Fibroblast of lung (primary cell): Measurements from ENCODE around the gene FARP1.

ENCODE experiments used
- CTCF ChIP-seq, 2 donors: IDR thresholded peaks in 1 of 2; conservative IDR thresholded peaks in 1 of 2; 1 replicate in 1 of 2; 2 replicates in 1 of 2; pipeline ENCODE4 v1.5.1; 2011 to 2012; ENCODE audit warnings: low read length in 2 of 2, control low read depth in 1 of 2, inconsistent platforms in 1 of 2, low read depth in 1 of 2, mild to moderate bottlenecking in 1 of 2
- EZH2 ChIP-seq: IDR thresholded peaks from 2 replicates; pipeline ENCODE4 v1.5.1; 2012; ENCODE audit warnings: low read length, control low read depth, mild to moderate bottlenecking; ENCODE audit errors: missing control alignments

GRCh38 chr13:98415326-98416070 lies 272.6 kb downstream of the FARP1 start:
- TF ChIP-seq EZH2, result no peak
- TF ChIP-seq CTCF (conservative IDR thresholded peaks at IDR 0.05 in 1 of 2, IDR thresholded peaks at IDR 0.05 in 1 of 2; ENCODE audit: low read depth in 1 of 2, low read length in 2 of 2), result no peak
